Loucy (cell line): ENCODE data around the gene LTBP1.

Experiments
- CTCF ChIP-seq: fragments of 200-600 bp; sonication (generic); conservative IDR thresholded peaks from 2 replicates; pipeline ENCODE4 v1.5.1; 2014; ENCODE audit warnings: mild to moderate bottlenecking, antibody characterized with exemption, low read length
- EZH2phosphoT487 ChIP-seq: fragments of 200-600 bp; IDR thresholded peaks from 2 replicates; pipeline ENCODE4 v1.6.1; 2018; ENCODE audit warnings: antibody characterized with exemption, mild to moderate bottlenecking, moderate library complexity, borderline replicate concordance

GRCh38 chr2:33205693-33206434, 259.1 kb downstream of the LTBP1 start:
- TF ChIP-seq CTCF (no peak), EZH2phosphoT487 (no peak)
